ENCODE data around the gene APBA2.

APBA2 gene

DNA sequence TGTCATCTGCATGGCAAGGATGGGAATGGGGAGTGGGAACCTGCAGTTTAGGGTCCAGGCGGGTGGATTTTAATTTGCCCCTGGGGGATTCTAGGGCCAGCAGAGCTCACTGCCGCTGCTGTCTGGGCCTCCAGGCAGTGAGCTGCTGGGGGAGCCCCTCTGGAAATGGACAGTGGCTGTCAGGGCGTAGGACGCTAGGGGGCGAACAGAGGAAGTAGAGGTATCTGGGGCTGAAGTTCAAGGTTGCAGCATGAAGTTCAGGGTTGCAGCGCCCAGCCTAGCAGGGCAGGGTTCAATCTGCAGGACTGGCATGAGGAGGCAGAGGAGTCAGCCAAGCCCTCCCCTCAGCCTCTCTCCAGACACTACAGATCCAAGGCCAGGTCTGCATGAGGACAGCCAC is 49.5 kb downstream of the APBA2 start:
- peak in 1 of 3 experiments; percentile 41 for DNase-seq (ENCODE audit: low read depth in 3 of 3)

GRCh38 chr15:28936081-28936480 is 50.3 kb downstream of the APBA2 start:
- DNase-seq (ENCODE audit: low read depth in 3 of 3): no peak

GRCh38 chr15:28936481-28936881 is 50.7 kb downstream of the APBA2 start:
- DNase-seq (ENCODE audit: low read depth in 3 of 3): no peak

DNA sequence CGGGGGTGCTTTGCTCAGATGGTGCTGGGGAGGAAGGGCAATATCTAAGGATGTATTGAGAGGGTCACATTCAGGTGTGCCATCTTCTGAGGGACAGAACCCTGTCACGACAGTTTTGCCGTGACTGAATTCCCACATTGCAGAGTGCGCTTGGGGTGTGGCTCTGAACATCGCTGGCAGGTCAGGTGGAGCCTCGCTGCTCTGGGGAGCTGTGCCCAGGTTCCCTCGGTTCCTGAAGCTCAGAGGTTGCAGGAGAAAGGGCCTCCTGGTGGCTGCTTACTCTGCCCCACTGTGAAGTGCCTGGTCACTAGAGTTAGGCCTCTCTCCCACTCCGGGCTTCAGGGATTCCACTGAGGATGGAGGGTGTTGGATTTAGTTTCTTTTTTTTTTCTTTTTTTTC is 51.5 kb downstream of the APBA2 start:
- no peak for DNase-seq (ENCODE audit: low read depth in 3 of 3)

GRCh38 chr15:28942046-28942445 is 56.3 kb downstream of the APBA2 start:
- peak in 1 of 3 experiments; percentile 22 for DNase-seq (ENCODE audit: low read depth in 3 of 3)

DNA sequence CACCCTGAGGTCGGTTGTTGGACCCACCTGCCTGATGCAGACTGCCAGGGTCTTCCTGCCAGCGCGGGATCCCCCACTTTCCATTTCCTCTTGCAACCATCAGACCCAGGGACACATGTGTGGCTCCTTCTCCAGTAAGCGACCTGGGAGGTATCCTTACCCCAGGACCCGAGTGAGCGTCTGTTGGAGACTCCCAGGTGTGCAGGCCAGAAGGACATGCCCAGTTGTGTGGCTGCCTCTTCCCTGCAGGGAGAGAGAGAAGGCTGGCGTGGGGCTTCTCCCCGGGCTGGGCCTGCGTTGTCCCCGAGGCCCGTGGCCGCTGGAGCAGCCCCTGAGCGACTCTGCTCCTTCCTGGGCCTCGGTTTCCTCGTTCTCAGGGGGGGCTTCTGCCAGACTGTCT is 56.8 kb downstream of the APBA2 start:
- no peak for DNase-seq (ENCODE audit: low read depth in 3 of 3)

GRCh38 chr15:28943146-28943545 is 57.4 kb downstream of the APBA2 start:
- DNase-seq (ENCODE audit: low read depth in 3 of 3): no peak

DNA sequence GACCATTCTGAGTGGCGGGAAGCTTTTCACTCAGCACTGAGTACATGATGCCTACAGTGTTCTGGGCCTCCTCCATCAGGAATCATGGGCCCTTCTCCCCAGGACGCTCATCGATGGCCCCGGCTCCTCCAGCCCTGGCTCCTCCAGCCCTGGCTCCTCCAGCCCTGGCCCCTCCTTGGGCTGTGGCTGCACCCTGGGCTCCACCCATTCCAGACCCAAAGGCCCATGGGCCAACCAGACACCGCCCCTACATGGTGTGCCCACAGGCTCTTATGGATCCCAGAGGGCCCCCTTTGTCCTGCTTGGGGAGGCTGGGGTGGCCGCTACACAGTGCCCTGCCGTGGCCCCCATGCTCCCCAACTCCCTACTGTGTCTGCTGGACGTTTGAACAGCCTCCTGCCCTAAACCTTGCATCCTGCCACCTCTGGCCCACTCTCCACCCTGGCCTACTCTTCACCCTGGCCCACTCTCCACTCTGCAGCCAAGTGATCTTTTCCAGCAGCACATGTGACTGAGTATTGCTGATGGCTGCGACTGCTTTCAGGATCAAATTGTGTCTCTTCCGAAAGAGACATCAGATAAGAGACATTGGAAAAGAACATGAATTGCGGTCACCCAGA is 57.9 kb downstream of the APBA2 start:
- no peak for DNase-seq (ENCODE audit: low read depth in 3 of 3)

DNA sequence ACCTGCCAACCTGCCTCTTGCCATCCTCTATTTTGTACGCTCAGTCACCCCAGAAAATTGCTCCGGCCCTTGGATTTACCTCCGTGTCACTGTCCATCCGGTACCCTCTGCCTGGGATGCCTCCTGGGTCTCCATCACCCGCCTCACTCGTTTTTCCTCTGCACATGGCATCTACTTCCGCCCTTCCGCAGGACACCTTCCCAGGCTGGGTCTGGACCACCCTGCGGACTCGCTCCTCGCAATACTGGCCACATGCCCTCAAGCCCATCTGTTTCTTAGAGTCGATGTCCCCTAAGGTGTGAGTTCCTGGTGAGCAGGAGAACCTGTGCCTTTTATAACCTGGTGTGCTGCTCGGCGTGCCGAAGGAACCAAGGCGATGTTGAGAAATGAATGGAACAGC is 58.5 kb downstream of the APBA2 start:
- DNase-seq (ENCODE audit: low read depth in 3 of 3): no peak

- DNase-seq (ENCODE audit: low read depth in 3 of 3): no peak
These were observed 59.0 kb downstream of the APBA2 start for GRCh38 chr15:28944696-28945300.

DNA sequence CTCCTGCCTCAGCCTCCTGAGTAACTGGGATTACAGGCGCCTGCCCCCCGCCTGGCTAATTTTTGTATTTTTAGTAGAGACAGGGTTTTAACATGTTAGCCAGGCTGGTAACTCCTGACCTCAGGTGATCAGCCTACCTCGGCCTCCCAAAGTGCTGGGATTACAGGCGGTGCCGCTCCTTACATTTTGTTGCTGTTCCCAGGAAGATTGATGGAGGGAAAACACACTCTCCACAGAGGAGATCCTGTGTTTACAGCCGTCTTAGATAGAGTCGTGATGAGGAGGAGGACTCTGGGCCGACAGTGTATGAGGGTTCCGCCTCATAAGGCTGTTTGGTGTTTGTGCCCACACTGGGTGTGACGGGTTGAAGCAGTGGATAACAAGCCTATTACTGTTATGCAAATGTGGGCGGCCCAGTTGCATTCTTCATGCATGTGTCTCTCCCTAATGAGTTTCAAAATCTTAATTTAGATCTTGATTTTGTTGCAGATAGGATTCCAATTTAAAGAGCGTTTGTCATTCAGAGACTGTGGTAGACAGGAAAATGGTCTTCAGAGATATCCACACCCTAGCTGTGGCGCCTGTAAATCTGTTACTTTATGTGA is 60.0 kb downstream of the APBA2 start:
- DNase-seq (ENCODE audit: low read depth in 3 of 3): no peak

DNA sequence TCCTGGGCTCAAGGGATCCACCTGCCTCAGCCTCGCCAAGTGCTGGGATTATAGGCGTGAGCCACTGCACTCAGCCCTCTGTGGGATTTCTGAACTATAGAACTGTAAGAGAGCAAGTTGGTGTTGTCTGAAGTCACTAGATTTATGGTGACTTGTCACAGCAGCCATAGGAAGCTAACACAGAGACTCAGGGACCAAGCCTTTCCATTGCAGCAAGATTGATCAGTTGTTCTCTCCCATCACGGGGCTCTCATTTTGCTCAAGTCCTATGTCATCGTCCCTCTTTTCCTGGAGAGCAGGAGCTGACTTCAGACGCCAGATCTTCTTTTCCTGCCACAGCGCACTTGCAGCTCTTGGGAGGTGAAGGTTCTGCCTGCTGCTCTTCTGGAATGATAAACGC is 61.0 kb downstream of the APBA2 start:
- DNase-seq (ENCODE audit: low read depth in 3 of 3): no peak

DNA sequence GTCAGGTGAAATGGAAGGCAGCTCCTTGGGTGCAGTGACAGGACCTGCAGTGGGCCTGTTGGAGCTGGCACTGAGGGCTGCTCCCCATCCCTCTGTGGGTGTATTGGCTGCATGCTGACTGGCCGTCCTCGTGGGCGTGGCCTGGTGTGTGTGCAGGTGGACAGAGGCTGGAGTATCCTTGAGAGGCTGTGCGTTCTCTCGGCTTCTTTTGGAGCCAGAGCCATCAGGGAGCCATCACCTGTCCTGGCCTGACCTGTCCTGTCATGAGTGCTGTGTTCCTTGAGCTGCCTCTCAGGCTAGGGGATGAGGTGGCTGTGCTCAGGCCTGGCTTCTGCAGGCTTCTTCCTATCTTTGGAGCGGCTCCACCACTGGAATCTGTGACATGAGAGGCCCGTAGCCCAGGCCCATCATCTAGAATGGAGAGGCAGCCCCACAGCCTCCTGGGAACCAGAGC is 61.5 kb downstream of the APBA2 start:
- DNase-seq (ENCODE audit: low read depth in 3 of 3): no peak

- DNase-seq (ENCODE audit: low read depth in 3 of 3): no peak
These were observed 62.3 kb downstream of the APBA2 start for GRCh38 chr15:28948036-28948435.

- DNase-seq (ENCODE audit: low read depth in 3 of 3): no peak
These were observed 65.1 kb downstream of the APBA2 start for GRCh38 chr15:28950916-28951315.

DNA sequence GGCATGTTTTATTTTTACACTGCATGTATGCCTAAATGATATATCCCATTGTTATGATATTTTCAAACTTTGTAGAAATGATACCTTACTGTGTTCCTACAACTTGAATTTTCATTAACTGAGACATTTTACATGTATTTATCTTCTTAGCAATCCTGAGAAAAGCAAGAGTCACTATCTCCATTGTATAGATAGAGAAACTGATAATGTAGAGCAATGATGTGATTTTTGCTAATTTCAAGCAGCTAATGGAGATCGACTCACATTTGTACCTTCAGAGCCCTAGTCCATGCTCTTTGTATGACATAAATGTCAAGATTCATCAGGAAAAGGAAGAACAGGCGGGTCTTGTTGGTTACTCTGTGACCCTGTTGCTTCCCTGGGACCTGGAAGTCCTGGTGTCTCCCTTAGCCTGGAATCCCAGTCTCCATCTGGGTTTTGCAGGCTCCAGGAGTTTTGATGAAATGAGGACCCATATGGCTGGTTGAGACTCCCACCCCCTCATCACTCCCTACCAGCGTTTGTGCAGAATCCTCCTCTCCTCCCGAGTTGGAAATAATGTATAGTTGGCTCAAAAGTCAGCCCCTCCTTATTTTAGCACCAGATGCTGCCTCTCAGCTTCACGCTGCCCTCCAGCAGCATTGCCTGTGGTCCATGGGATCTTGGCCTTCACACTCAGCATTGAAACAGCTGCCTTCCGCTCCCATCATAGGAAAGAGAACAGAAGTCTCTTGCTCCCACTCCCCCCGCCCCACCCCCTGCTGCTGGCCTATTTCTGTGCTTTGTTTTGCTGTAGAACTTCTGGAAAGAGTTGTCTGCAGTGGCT is 67.1 kb downstream of the APBA2 start:
- DNase-seq (ENCODE audit: low read depth in 3 of 3): no peak

DNA sequence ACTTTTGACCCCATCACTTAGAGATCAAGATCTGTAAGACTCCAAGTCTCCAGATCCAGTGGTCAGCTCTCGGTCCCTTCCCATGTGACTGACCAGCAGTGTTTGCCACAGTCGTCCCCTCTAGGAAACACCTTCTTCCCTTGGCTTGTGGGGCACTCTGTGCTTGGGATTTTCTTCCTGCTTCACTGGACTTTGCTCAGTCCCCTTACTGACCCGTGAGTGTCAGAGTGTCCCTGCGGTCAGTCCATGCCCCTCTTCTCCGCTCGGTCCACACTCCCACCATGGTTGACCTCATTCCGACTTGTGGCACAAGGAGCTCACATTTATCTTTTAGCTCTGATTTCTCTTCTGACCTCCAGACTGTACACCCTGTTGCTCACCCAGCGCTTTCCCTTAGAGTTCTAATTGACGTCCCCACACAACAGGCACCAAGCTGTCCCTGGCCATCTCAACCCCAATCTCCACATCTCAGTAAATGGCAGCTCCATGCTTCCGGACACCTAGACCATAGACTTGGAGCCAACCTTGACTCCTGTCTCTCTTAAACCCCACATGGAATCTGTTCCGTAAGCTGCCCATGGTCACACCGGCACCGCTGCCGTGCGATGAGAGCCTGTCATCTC is 67.9 kb downstream of the APBA2 start:
- DNase-seq (ENCODE audit: low read depth in 3 of 3): no peak

GRCh38 chr15:28954466-28955159 is 68.8 kb downstream of the APBA2 start:
- no peak for DNase-seq (ENCODE audit: low read depth in 3 of 3)

GRCh38 chr15:28955160-28955992 is 69.6 kb downstream of the APBA2 start:
- no peak for DNase-seq (ENCODE audit: low read depth in 3 of 3)

GRCh38 chr15:28955993-28956421 is 70.2 kb downstream of the APBA2 start:
- DNase-seq (ENCODE audit: low read depth in 3 of 3): no peak
